NCI-H748 treated with DMSO at 0.1 percent for 48 hours (cell line): Measurements from ENCODE around the gene ECM1.
A peak's percentile ranks its signal among the peaks of the same experiment; 100 is the strongest.

Experiments
- DNase-seq: peaks from one replicate; lab custom pipeline; 2025; lab: John Stamatoyannopoulos, UW

Gene ECM1

DNA sequence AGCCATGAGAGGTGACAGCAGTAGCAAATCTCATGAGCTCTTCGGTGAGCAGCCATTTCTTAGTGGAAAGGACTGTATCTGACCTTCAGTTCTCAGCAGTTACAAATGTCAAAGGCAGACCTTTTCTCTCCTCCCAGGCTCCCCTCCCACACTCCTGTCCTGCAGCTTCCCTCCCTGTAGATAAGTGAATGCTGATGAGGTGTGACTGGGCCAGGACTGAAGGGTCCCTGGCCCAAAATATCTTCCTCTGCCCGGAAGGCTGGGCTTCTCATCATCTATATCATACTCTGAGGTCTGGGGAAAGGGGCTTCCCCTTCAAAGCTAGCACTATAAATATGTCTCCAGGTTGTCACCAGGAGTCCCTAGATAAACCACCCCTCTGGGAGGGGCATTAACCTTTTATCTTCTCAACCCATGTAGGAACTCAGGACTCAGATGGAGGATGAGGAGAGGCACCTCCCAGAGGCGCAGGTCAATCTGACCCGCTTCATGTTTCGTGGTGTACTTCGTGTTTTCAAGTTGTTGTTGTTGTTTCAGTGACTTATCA, 37.6 kb downstream of the ECM1 start:
- no peak for DNase-seq

DNA sequence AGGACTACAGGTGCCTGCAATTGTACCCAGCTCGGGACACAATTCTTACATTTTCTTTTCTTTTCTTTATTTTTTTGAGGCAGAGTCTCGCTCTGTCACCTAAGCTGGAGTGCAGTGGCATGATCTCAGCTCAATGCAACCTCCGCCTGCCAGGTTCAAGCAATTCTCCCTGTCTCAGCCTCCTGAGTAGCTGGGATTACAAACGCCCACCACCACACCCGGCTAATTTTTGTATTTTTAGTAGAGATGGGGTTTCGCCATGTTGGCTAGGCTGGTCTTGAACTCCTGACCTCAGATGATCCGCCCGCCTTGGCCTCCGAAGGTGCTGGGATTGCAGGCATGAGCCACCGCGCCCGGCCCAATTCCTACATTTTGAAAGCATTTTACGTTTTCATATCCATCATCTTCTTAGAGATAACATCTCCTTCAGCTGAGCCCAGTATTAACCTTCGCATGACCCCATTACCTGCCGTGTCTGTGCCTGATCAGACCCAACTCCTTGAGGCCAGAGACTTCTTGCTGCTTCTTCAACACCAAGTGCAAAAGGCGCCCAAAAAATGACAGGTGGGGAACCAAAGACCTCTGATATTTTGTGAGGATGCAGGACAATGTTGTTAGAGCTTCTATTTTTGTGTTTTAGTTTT, 38.5 kb downstream of the ECM1 start:
- no peak for DNase-seq

DNA sequence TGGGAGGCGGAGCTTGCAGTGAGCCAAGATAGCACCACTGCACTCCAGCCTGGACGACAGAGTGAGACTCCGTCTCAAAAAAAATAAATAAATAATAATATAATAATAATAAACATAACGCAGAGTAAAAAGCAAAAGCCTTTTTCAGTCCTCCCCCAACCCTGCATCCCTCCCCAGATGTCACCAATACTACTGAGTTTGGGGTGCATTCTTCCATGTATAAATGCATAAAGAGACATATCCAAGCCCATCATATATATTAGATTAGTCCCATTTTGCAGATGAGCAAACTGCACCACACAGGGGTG, 40.4 kb downstream of the ECM1 start:
- DNase-seq, result no peak

DNA sequence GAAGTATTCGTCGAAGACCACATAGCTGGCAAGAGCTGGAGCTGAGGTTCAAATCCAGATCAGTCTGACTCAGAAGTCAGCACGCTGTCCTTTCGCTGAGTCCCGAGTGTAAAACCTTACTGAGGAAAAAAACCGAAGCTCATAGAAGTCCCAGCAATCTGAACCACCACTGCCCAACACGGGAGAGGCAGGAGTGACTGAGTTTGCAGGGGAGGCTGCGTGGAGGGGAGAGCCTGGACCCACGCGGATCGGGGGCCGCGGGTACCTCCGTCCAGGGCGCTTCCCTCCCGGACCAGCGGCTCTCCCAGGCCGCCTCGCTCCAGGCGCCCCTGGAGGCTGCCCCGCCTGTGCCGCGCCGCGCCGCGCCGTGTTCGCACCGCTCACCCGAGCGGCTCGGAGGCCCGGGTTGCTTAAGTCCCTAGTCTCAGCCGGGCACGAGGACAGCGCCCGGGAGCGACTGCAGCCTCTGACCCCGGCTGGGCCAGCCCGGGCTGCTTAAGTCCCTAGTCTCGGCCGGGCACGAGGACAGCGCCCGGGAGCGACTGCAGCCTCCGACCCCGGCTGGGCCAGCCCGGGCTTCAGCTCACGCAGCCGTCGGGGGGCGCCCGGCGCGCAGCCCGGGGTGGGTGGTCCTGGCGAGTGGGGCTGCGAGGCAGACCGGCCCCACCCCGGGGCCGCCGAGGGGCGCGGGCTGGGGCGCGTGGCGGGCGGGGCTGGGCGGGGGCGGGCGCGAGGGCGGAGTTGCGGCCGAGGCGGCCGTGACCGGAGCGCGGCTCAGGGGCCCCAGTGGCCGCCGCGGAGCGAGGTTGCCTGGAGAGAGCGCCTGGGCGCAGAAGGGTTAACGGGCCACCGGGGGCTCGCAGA, 41.0 kb downstream of the ECM1 start, which contains the start of gene ADAMTSL4:
Gene ADAMTSL4 (plus strand): TSS at position 777 of the 864 bp plus-strand sequence. CDS start 2,881 bp downstream, outside the sequence.
- DNase-seq, result peak; percentile 15

DNA sequence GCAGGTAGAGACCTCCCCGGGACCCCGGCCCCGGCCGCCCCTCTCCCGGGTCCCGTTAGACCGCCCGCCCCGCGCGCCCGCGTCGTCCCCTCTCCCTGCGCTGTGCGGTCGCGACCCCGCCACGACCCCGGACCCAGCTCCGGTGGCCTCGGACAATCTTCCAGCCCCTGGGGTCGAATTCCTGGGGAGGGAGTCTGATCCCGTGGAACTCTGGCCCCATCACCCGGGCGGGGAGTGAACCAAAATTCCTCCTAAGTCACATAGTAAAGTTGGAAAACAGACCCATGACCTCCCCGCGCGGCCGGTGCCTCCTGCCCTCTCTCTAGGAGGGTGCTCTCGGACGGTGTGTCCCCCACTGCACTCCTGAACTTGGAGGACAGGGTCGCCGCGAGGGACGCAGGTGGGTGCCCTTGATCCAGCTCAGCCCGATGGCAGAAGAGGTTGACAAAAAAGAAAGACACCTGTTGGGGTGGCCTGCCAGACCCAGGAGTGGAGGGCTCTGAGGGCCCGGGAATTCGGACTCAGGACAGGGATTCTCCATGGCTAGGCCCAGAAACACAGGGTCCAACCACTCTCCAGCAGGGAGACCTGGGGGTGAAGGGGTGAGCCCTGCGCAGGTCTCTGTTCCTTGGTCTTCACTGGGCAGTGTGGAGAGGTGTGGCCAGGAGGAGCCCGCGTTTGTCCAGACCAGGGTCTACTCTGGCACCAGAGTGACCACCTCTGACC, 41.8 kb downstream of the ECM1 start:
- DNase-seq, result no peak

DNA sequence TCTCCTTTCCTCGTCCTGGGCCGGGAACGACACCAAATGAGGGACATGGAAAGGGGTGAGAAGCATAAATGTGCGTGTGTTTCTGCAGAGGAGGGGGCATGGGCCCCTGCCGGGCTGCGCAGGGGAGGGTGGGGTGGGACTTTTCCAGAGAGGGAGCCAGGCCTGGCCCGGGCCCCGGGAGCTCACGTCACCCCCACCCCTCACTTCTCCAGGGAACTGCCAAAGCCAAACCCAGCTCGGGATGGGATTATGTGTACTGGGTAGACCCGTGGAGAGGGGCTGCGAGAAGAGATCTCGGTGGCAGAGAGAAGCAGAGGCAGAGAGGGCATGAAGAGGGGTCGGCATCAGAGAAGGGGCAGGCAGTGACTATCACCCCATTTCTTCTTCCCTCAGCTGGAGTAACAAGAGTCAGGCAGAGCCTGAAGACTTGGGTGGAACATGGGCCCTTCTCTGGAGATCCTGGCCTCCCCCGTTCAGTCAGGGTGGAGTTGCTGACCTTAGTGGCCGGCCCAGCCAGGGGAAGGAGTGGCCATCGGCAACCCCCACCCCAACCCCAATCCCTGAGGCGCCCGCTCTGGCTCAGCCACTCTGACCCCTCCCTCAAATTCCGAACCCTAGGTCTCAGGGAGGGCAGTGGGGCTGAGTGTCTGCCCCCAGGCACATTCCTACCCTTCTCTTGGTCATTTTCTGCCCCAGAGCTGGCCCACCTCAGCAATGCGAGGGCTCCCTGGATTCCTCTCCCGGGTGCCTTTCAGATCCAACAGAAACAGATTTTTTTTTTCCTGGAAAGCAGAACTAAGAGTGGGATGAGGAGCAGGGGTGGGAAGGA, 42.5 kb downstream of the ECM1 start:
- no peak for DNase-seq

DNA sequence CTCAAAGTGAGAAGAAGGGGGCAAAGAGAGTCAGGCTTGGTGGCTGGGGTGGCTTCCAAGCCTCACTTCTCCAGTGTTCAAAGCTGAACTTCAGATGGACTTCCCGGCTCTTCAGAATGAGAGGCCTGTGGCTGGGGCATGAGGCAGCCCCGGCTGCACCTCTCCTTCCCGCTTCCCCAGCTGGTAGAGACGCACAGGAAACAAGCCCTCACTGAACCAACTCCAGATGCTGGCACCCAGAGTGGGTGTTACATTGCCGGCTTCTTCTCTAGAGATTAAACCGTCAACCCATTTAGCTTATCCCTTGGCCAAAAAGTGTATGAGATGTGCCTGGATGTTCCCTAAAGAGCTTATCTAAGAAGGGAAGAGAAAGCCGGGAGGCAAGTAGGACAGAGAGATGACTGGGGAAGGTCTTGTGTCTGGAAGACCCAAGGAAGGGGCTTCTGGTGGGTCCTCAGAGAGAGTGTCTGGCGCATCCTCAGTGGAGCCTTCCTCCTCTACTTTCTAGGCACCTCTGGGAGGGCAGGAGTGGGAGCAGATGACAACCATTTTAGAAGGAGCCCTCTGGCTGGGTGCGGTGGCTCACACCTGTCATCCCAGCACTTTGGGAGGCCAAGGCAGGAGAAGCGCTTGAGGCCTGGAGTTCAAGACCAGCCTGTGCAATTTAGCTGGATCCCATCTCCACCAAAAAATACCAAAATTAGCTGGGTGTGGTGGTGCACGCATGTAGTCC, 43.3 kb downstream of the ECM1 start:
- no peak for DNase-seq

DNA sequence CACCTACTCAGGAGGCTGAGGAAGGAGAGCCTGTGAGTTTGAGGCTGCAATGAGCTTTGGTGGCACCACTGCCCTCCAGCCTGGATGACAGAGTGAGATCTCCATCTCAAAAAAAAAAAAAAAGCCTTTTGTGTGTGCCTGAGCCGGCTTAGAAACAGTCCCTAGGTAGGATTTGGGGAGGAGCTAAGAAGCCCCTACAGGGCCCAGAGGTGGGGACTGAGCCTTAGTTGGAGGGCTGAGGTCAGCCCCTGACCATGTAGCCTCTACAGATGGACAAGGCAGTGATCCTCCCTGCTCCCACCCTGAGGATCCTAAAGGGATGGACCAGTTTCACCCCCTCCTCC, 43.8 kb downstream of the ECM1 start:
- no peak for DNase-seq

DNA sequence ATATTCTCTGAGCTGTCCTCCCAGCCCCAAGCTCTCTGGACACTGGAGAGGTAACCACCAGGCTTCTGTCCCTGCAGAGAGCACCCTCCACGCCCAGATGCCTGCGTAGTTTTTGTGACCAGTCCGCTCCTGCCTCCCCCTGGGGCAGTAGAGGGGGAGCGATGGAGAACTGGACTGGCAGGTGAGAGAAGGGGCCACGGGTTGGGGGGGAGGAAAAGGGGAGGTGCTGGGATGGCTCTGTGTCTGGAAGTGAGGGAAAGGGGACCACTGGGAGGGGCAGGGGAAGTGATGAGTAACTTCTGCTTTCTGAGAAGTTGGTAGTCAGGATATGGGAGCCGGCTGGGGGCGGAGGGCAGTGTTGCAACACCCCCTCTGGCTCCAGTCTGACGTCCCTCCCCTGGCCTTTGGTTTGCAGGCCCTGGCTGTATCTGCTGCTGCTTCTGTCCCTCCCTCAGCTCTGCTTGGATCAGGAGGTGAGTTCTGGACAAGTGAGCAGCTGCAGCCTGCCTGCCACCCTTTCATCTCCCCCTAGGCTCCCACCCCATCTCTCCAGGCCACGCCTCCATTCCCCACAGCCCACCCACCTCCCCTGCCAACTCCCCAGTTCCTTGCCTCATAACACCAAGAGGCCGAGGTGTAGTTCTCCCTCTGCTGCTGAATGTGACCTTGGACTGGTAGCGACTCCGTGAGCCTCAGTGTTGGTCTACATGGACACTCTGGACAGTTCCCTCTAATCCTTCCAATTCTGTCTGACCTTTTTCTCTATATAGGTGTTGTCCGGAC, 44.4 kb downstream of the ECM1 start:
- no peak for DNase-seq

DNA sequence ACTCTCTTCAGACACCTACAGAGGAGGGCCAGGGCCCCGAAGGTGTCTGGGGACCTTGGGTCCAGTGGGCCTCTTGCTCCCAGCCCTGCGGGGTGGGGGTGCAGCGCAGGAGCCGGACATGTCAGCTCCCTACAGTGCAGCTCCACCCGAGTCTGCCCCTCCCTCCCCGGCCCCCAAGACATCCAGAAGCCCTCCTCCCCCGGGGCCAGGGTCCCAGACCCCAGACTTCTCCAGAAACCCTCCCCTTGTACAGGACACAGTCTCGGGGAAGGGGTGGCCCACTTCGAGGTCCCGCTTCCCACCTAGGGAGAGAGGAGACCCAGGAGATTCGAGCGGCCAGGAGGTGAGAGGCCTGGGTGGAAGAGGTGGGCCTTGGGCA, 45.0 kb downstream of the ECM1 start:
- no peak for DNase-seq

DNA sequence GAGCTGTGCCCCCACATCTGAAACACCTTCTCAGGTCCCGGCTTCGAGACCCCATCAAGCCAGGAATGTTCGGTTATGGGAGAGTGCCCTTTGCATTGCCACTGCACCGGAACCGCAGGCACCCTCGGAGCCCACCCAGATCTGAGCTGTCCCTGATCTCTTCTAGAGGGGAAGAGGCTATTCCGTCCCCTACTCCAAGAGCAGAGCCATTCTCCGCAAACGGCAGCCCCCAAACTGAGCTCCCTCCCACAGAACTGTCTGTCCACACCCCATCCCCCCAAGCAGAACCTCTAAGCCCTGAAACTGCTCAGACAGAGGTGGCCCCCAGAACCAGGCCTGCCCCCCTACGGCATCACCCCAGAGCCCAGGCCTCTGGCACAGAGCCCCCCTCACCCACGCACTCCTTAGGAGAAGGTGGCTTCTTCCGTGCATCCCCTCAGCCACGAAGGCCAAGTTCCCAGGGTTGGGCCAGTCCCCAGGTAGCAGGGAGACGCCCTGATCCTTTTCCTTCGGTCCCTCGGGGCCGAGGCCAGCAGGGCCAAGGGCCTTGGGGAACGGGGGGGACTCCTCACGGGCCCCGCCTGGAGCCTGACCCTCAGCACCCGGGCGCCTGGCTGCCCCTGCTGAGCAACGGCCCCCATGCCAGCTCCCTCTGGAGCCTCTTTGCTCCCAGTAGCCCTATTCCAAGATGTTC, 45.6 kb downstream of the ECM1 start:
- DNase-seq, result no peak

DNA sequence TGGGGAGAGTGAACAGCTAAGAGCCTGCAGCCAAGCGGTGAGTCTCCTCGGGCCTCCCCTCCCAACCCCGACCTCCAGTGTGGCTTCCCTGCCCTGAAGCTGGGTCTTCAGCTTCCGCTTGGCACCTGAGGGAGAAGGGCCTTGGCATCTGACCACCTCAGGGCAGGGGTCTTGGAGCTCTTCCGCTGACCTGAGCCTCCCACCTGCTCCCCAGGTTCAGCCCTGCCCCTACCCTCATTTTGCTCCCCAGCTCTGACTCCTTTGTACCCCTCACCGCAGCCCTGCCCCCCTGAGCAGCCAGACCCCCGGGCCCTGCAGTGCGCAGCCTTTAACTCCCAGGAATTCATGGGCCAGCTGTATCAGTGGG, 46.2 kb downstream of the ECM1 start:
- no peak for DNase-seq

DNA sequence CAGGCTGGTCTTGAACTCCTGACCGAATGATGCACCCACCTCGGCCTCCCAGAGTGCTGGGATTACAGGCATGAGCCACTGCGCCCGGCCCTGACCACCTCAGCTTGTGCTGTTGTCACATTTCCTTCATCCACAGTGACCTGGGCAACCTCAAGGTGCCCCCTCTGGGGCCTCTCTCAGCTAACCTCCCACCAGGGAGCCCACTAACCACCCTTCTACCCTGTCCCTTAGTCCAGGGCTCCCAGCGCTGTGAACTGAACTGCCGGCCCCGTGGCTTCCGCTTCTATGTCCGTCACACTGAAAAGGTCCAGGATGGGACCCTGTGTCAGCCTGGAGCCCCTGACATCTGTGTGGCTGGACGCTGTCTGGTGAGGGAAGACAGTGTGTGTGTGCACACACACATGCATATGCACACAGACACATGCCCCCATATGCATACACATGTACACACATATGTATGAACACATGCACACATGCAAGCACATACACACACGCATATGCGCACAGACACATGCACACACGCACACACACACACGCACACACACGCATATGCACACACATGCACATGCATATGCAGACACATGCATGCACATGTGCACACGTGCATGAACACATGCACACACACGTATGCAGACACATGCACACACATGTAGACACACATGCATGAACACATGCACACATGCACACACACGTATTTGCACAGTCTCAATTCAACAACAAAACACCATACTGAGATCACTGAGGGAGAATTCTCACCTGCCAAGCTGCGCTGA, 47.5 kb downstream of the ECM1 start:
- no peak for DNase-seq

DNA sequence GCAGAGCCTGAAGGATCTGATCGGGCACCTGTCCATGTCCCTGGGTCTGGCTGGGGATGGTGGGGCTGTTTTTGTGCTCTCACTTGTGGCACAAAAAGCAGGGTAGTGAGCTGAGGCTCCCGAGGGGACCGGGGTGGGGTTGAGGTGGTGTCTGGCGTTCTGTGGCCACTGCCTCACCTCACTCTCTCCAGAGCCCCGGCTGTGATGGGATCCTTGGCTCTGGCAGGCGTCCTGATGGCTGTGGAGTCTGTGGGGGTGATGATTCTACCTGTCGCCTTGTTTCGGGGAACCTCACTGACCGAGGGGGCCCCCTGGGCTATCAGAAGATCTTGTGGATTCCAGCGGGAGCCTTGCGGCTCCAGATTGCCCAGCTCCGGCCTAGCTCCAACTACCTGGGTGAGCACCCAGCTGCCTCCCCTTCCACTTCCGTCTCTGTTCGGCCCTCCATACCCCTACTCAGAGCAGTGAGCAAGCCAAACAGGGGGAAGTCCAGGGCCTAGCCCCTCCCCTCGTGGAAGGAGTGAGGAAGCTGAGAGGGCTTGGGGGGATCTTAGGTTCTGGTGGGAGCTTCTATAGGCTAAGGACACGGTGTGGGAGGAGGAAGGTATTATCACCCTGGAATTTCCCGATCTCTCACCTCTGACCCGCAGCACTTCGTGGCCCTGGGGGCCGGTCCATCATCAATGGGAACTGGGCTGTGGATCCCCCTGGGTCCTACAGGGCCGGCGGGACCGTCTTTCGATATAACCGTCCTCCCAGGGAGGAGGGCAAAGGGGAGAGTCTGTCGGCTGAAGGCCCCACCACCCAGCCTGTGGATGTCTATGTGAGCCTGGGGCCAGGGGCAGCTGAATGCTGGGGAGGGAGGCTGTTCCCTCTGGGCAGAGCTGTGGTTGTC, 48.3 kb downstream of the ECM1 start:
- DNase-seq, result no peak

DNA sequence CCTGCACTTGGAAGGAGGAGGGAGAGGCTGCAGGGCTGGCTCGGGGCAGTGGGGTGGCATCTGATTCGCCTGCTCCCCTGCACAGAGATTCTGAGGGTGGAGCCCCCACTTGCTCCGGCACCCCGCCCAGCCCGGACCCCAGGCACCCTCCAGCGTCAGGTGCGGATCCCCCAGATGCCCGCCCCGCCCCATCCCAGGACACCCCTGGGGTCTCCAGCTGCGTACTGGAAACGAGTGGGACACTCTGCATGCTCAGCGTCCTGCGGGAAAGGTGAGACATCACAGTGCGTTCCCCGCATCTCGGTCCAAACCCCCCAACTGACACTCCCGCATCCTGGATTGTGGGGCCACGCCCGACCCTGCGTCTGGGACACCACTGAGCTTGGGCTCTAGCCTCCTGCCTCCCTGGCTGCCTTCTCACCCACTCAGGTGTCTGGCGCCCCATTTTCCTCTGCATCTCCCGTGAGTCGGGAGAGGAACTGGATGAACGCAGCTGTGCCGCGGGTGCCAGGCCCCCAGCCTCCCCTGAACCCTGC, 49.2 kb downstream of the ECM1 start:
- no peak for DNase-seq

DNA sequence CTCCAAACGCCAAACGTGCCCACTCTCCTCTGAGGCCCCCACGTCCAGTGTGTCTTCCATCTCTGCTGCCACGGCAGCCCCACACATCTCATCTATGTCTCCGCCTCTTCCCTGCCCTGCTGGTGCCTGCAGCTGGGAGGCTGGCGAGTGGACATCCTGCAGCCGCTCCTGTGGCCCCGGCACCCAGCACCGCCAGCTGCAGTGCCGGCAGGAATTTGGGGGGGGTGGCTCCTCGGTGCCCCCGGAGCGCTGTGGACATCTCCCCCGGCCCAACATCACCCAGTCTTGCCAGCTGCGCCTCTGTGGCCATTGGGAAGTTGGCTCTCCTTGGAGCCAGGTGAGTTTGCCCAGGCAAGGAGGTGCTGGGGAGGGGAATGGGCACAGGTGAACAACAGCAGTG, 49.9 kb downstream of the ECM1 start:
- no peak for DNase-seq

DNA sequence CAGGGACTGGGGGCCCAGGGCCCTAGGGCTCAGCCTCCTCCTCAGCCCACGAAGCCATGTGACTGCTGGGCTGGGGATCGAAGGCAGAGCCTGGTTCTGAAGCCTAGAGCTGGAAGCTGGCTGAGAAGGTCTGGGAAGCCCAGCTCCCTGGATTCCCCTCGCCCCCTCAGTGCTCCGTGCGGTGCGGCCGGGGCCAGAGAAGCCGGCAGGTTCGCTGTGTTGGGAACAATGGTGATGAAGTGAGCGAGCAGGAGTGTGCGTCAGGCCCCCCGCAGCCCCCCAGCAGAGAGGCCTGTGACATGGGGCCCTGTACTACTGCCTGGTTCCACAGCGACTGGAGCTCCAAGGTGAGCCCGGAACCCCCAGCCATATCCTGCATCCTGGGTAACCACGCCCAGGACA, 50.4 kb downstream of the ECM1 start:
- no peak for DNase-seq
